Type B pancreatic cell (in vitro differentiated cells): ENCODE data around the gene MYZAP. TPM values are rescaled to one million over a fixed set of nuclear protein-coding genes. Genes with fewer than 3 reads are reported as not detected.

Source experiments
- DNase-seq: peaks from one replicate; pipeline ENCODE4 v3.0.0; 2021; ENCODE audit warnings: mixed read lengths; ENCODE audit not compliant: unreplicated experiment; ENCODE audit errors: extremely low spot score
- H3K27ac Mint-ChIP-seq: 2 replicates; pipeline ENCODE4 v1.8.0; 2021; ENCODE audit warnings: mild to moderate bottlenecking, mixed read lengths
- H3K27me3 Mint-ChIP-seq: 2 replicates; pipeline ENCODE4 v1.8.0; 2021; ENCODE audit warnings: mixed read lengths
- H3K36me3 Mint-ChIP-seq: 2 replicates; pipeline ENCODE4 v1.8.0; 2021; ENCODE audit warnings: mixed read lengths
- H3K4me1 Mint-ChIP-seq: one replicate; pipeline ENCODE4 v1.8.0; 2021; ENCODE audit warnings: mixed read lengths; ENCODE audit not compliant: unreplicated experiment
- H3K4me3 Mint-ChIP-seq: 2 replicates; pipeline ENCODE4 v1.8.0; 2021; ENCODE audit warnings: mild to moderate bottlenecking, mixed read lengths
- H3K9me3 Mint-ChIP-seq: 2 replicates; pipeline ENCODE4 v1.8.0; 2021; ENCODE audit warnings: mixed read lengths
- total RNA-seq: library from RNA; stranded (reverse); gene quantifications from 2 replicates; pipeline ENCODE4 v1.2.1, GENCODE V29; 2021; ENCODE audit warnings: low replicate concordance
- TF ChIP-seq, protein P1 (sequence below): fragments of 200-600 bp; sonication (generic); conservative IDR thresholded peaks from 2 replicates; pipeline ENCODE4 v1.5.0; 2021; ENCODE audit warnings: antibody characterized with exemption, mild to moderate bottlenecking

MYZAP gene
- total RNA-seq, 1 donor from 2014 or later = 5.7 TPM

DNA sequence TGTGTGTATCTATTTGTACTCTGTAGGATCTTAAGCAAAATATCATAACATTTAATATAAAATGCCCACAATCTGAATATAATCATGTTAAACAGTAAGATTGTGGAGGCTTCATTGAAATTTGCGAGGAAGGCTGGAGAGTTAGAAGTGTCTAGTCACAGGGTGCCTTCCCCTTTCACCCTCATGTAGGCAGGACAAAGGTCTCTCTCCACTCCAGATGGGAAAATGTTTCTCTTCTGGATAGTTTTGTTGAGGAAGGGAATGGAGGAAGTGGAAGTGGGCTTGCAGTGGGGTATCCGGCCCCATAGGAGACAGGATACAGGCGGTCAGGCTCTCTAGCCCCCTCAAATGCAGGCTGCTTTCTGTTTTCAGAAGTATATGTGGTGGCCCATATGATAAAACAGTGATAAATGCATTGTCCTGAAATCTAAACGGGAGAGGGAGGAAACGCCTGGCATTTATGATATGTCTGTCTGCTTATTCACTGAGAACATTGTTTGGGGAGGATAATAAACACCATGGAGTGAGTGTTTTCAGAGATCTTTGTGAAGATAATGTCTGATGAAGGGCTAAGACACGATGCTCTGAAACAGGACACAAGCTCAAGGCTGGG, 13.3 kb upstream of the MYZAP start:
- TF ChIP-seq, protein P1, sequence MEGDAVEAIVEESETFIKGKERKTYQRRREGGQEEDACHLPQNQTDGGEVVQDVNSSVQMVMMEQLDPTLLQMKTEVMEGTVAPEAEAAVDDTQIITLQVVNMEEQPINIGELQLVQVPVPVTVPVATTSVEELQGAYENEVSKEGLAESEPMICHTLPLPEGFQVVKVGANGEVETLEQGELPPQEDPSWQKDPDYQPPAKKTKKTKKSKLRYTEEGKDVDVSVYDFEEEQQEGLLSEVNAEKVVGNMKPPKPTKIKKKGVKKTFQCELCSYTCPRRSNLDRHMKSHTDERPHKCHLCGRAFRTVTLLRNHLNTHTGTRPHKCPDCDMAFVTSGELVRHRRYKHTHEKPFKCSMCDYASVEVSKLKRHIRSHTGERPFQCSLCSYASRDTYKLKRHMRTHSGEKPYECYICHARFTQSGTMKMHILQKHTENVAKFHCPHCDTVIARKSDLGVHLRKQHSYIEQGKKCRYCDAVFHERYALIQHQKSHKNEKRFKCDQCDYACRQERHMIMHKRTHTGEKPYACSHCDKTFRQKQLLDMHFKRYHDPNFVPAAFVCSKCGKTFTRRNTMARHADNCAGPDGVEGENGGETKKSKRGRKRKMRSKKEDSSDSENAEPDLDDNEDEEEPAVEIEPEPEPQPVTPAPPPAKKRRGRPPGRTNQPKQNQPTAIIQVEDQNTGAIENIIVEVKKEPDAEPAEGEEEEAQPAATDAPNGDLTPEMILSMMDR = no peak
- Mint-ChIP-seq H3K4me3 (no peak overlapping the region), H3K27me3 (peaks cover 10% of the 10 kb centered on the region), H3K4me1 (peaks cover 1% of the 10 kb centered on the region), H3K27ac (no peak overlapping the region), H3K36me3 (no peaks in the 10 kb centered on the region), H3K9me3 (peaks cover 8% of the 10 kb centered on the region)
- no peak for DNase-seq

DNA sequence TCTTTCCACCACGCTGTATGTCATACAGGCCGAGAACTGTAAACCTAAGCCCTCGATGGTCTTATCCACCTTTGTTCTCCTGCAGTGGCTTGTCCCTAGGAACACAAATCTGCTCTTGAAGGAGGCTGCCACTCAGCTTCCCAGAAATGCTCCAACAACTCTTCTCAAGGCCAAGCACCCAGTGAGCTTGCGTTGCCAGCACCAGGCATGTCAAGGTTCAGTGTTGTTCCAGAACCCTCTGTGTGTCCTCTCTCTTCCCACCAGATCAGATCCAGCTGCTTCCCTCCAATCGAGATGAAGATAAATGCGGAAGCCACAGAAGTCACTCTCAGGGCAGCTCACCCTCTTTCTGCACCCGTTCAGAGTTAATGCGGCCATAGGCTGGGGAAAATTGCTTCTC, 11.3 kb upstream of the MYZAP start:
- peaks cover 10% of the 10 kb centered on the region for H3K27me3 Mint-ChIP-seq
- peaks cover 15% of the 10 kb centered on the region for H3K9me3 Mint-ChIP-seq
- no peaks in the 10 kb centered on the region for H3K36me3 Mint-ChIP-seq
- TF ChIP-seq, protein P1 = no peak
- no peak overlapping the region for H3K4me3 Mint-ChIP-seq
- peak overlapping the region; percentile 20 for H3K27ac Mint-ChIP-seq
- no peak for DNase-seq
- H3K4me1 Mint-ChIP-seq = no peaks in the 10 kb centered on the region

DNA sequence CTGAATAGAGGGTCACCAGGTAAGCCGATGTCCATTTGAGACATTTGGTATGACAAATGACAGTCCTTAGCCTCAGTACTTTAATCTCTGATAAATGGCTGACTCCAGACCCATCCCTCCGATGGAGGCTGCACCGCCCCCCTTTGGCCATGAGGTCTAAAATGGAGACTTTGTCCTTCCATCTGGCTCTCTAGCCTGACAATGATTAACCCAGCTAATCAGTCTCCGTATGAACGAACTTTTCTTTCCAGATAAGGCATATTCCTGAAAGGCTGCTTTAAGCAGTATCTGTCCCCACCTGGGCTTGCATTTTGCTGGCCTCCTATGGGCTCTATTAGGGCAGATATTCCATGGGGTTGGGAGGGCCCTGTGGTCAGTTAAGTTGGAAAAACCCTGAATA, 10.8 kb upstream of the MYZAP start:
- Mint-ChIP-seq H3K36me3 (no peaks in the 10 kb centered on the region), H3K27ac (peak overlapping the region; percentile 20), H3K4me3 (no peak overlapping the region), H3K27me3 (peaks cover 10% of the 10 kb centered on the region), H3K4me1 (no peaks in the 10 kb centered on the region), H3K9me3 (peaks cover 15% of the 10 kb centered on the region)
- no peak for DNase-seq
- TF ChIP-seq, protein P1 = no peak

DNA sequence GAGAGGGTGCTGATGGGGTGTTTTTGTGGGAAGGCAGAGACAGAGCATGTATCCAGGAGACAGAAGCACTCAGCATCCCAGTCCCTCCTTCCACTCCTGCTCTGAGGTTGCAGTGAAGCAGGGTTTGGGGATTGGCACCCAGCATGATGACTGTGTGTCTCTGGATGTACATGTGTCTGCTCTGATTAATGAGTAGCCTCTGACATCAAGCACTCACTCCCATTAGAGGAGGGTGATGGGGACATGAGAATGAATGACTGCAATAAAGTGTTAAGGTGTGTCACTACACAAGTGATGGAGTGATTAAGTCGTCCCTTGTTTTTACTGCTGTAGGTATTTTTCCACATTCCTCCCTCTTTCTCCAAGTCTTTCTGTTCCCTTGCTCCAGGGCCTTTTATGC, 9.6 kb upstream of the MYZAP start:
- H3K4me3 Mint-ChIP-seq = no peak overlapping the region
- peaks cover 15% of the 10 kb centered on the region for H3K9me3 Mint-ChIP-seq
- H3K36me3 Mint-ChIP-seq = no peaks in the 10 kb centered on the region
- no peaks in the 10 kb centered on the region for H3K4me1 Mint-ChIP-seq
- H3K27ac Mint-ChIP-seq = no peak overlapping the region
- TF ChIP-seq, protein P1 = no peak
- DNase-seq = no peak
- H3K27me3 Mint-ChIP-seq = peaks cover 10% of the 10 kb centered on the region

DNA sequence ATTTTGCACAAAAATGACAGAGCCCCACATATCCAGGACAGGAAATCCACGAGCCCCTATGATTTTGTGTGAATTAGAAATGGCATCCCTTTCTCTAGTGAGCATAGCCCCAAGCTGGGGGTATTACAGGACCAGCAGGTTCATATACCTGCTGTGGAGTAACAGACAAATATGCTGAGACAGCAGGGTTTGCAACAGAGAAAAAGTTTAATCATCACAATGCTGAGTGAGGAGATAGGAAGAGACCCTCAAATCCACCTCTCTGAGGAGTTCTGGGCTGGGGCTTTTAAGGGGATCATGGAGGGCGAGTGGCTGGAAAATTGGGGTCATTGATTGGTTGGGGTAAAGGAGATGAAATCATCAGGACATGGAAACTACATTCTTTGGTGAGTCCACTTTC, 8.4 kb upstream of the MYZAP start:
- H3K27me3 Mint-ChIP-seq = peaks cover 6% of the 10 kb centered on the region

More for the DNA sequence above, 8.4 kb upstream of the MYZAP start:
- H3K27ac Mint-ChIP-seq = no peak overlapping the region
- no peak overlapping the region for H3K4me3 Mint-ChIP-seq
- peaks cover 15% of the 10 kb centered on the region for H3K9me3 Mint-ChIP-seq
- TF ChIP-seq, protein P1 = no peak
- no peaks in the 10 kb centered on the region for H3K4me1 Mint-ChIP-seq
- DNase-seq = no peak
- no peaks in the 10 kb centered on the region for H3K36me3 Mint-ChIP-seq
